C4-2B (cell line): ENCODE results near the gene INSRR.

Experiments
- H3K27ac ChIP-seq: fragments of 450-650 bp; 2 replicates; pipeline ENCODE4 v1.5.1; 2017
- ZFX ChIP-seq: fragments of 450-650 bp; IDR thresholded peaks from 2 replicates; pipeline ENCODE4 v1.6.1; 2017
- TF ChIP-seq, protein P1 (sequence below): fragments of 450-650 bp; conservative IDR thresholded peaks from 2 replicates; pipeline ENCODE4 v1.5.1; 2017; ENCODE audit warnings: mild to moderate bottlenecking

Gene INSRR

DNA sequence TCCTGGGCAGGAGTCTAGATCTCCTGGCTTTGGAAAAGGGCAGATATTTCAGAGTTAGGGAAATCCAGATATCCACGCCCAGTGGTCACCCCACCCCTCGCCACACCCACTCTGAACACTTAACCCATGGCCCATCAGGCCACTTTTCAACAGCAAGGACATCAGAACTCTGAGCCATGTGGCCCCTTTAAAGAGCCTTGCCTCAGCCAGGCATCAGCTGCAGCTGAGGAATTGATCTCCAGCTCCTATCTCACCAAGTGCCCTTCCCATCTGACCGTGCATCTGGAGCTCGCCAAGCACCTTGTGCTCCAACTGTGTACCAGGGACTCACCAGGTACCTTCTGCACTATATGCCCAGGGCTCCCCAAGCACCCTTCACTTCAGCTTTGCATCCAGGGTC lies 22.0 kb downstream of the INSRR start:
- H3K27ac ChIP-seq = no peak overlapping the region
- TF ChIP-seq, protein P1, sequence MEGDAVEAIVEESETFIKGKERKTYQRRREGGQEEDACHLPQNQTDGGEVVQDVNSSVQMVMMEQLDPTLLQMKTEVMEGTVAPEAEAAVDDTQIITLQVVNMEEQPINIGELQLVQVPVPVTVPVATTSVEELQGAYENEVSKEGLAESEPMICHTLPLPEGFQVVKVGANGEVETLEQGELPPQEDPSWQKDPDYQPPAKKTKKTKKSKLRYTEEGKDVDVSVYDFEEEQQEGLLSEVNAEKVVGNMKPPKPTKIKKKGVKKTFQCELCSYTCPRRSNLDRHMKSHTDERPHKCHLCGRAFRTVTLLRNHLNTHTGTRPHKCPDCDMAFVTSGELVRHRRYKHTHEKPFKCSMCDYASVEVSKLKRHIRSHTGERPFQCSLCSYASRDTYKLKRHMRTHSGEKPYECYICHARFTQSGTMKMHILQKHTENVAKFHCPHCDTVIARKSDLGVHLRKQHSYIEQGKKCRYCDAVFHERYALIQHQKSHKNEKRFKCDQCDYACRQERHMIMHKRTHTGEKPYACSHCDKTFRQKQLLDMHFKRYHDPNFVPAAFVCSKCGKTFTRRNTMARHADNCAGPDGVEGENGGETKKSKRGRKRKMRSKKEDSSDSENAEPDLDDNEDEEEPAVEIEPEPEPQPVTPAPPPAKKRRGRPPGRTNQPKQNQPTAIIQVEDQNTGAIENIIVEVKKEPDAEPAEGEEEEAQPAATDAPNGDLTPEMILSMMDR = no peak
- TF ChIP-seq ZFX = no peak

DNA sequence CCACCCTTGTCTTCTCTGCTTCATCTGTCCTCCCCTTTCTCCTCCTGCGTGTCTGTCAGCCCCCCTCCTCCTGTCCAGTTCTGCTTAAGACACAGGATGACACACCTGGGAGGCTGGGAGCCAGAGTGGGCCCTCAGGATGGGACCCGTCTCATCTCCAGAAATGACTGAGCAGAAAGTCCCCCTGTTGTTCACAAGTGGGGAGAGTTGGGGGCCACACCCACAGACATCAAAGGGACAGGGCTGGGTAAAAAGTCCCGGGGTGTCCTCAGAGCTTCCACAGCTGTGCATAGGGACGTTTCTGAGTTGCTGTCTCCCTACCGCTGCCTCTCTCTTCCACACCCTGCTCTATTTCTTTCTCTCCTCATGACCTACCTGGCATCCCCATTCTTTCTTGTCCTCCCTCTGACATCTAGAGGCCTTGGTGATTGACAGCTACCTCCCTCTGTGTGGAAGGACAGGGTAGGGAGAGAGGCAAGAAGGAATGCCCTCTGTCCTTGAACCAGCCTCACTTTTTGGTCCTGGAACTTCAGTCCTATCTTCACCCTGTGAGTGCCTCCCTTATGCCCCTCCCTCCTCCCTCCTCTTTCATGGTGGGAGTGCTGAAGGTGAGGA lies 22.8 kb downstream of the INSRR start:
- H3K27ac ChIP-seq = no peak overlapping the region
- TF ChIP-seq, protein P1 = no peak
- TF ChIP-seq ZFX = no peak

DNA sequence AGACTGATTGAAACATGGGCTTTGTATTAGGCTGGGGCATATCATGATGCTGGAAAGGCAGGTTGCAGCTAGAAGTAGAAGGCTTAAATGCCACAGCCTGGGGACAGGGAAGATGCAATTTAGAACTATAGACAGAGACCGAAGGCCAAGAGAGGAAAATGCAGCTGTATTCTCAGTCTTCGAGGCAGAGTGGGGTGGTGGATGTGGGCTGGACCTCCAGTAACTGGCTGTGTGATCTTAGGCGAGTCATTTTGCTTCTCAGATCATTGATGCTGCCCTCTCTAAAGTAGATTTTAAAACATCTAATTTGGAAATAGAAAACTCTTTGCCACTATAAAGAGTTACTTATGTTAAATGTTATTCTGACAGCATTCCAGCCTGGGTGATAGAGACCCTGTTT lies 24.6 kb downstream of the INSRR start:
- TF ChIP-seq ZFX = no peak
- TF ChIP-seq, protein P1 = no peak
- no peak overlapping the region for H3K27ac ChIP-seq

DNA sequence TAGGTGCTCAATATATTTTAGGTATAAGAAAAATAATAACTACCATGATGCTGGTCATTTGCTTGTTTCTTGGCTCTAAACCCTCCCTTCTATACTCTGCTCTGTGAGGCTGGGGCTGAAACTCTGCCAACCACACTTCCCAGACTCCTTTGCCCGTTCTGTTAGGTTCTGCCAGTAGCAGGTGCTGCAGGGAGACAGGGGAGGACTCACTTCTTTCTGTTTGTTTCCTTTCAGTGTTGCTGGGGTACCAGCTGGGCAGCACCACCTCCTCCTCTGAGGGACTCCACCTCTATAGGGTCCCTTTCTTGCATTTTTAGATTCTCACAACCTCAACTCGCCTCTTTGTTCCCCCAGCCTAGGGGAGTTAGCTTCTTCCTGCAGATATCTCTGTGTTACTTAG lies 25.3 kb downstream of the INSRR start:
- TF ChIP-seq, protein P1 = no peak
- H3K27ac ChIP-seq = no peak overlapping the region

DNA sequence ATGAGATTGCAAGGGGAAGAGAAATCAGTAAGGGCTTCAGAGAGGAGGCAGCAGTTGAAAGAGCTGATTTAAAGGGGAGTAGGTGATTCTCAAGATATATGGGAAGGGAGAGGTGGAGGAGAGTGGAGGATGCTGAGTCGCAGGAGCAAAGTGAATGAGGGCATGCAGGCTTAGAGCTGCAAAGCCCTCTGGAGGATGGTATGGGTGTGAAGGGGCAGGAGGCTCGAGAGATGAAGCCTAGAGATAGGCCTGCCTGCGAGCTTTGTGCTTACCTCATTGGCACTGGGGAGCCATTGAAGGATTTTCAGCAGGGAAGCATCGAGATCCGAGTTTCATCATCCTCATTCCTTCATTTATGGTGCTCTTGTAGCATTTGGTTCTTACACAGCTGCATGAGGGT lies 26.5 kb downstream of the INSRR start:
- H3K27ac ChIP-seq = no peak overlapping the region
- TF ChIP-seq, protein P1 = no peak
- TF ChIP-seq ZFX = no peak

DNA sequence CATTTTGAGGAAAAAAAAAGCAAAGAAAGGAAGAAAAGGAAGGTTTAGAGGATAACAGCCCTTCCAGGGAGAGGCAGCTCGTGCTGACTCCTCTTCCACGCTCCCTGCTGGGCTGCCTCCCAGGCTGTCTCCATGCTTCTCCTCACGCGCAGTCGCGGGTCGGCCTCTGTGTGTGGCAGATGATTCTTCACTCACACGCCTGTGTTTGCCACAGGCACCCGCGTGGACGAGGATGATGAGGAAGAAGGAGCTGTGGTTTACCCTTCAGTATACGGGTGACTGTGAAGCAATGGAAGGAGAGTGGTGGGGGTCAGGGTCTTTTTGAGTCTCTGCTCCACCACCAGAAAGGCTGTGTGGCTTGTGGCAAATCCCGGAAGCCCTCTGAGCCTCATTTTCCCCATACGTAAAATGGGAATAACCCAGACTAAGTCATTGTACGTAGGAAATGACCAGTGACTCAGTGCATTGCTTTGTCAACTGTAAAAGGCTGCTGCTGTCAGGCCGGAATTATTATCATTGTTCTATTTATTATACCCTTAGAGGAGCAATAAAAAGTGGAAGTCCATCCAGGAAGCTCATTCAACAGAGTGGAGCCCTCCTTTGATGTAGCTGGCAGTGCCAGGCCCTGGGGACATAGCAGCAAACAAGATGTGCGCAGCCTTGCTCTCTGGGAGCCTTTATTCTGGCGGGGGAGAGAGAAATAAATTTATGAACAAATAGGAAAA lies 30.4 kb downstream of the INSRR start:
- no peak overlapping the region for H3K27ac ChIP-seq
- TF ChIP-seq, protein P1 = no peak
- no peak for TF ChIP-seq ZFX

DNA sequence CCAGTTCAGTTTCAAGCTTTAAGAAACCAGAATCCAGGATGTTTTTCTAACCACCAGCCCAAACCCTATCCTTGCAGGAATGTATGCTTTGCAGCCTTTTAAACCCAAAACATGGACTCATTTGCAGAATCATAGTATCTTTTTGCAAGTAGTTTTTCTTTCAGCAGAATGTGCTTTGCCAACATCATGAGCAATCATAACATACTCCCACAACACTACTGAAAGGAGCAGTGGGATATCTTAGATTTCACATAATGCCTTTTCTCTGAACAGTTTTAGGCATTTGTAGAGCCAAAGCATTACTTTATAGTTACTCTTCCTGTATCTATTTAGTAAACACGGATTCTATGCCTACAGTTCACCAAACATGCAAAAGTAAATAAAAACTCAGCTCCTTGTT lies 32.3 kb downstream of the INSRR start:
- no peak for TF ChIP-seq ZFX
- TF ChIP-seq, protein P1 = no peak

More for the DNA sequence above, 32.3 kb downstream of the INSRR start:
- H3K27ac ChIP-seq = no peak overlapping the region
